ENCODE results near the gene PLPPR1.

- TF ChIP-seq CTCF (conservative IDR thresholded peaks at IDR 0.05; ENCODE audit: low read depth, low read length): no peak
- TF ChIP-seq SMC3 (IDR thresholded peaks at IDR 0.05; ENCODE audit: low read depth, low read length): no peak
- TF ChIP-seq CEBPB (IDR thresholded peaks at IDR 0.05; ENCODE audit: low read depth, low read length): no peak
- TF ChIP-seq RAD21 (IDR thresholded peaks at IDR 0.05; ENCODE audit: low read length): no peak
- TF ChIP-seq POLR2A (IDR thresholded peaks at IDR 0.05; ENCODE audit: low read depth, low read length): no peak
- no peak for TF ChIP-seq MAZ (IDR thresholded peaks at IDR 0.05; ENCODE audit: borderline replicate concordance, low read depth, low read length)
- TF ChIP-seq NFE2L2 (IDR thresholded peaks at IDR 0.05; ENCODE audit: low read depth, low read length): no peak
- TF ChIP-seq RFX5 (IDR thresholded peaks at IDR 0.05; ENCODE audit: low read depth, low read length): no peak
- no peak for TF ChIP-seq MXI1 (IDR thresholded peaks at IDR 0.05; ENCODE audit: borderline replicate concordance, low read depth, low read length)
- no peak for TF ChIP-seq FOS (IDR thresholded peaks at IDR 0.05; ENCODE audit: low read depth, low read length)
- TF ChIP-seq RCOR1 (IDR thresholded peaks at IDR 0.05; ENCODE audit: insufficient replicate concordance, low read length): no peak
- no peak for TF ChIP-seq USF2 (IDR thresholded peaks at IDR 0.05; ENCODE audit: low read depth, low read length)
- TF ChIP-seq BHLHE40 (IDR thresholded peaks at IDR 0.05; ENCODE audit: low read depth, low read length): no peak
Measured at GRCh38 chr9:101158361-101158760, 129.8 kb downstream of the PLPPR1 start.
